MCF 10A (cell line): ENCODE measurements around the gene ACSS2. TPM values are rescaled to one million over a fixed set of nuclear protein-coding genes. Genes with fewer than 3 reads are reported as not detected.

ENCODE experiments used
- BruUV-seq: library from RNA; stranded (reverse); fragments of 400-500 nt; replicated peaks from 2 replicates; lab custom pipeline; 2021; lab: Mats Ljungman, UMichigan
- CTCF ChIA-PET: fragments of 300-600 bp; sonication (Branson Sonifier 250); formaldehyde crosslinking; extraction: SDS; loops from one replicate; lab custom pipeline; 2021; ENCODE audit warnings: antibody characterized with exemption, inconsistent platforms; lab: Yijun Ruan, JAX
- POLR2A ChIA-PET: fragments of 300-600, 350-650 bp; sonication (Branson Sonifier 250); formaldehyde crosslinking; extraction: SDS; loops from one replicate; lab custom pipeline; 2020; ENCODE audit warnings: antibody characterized with exemption, inconsistent platforms; lab: Yijun Ruan, JAX
- DNase-seq: peaks from one replicate; pipeline ENCODE4 v3.0.0-alpha.2; 2018; ENCODE audit not compliant: unreplicated experiment
- H3K27ac Mint-ChIP-seq: one replicate; pipeline ENCODE4 v1.8.0; 2022; ENCODE audit warnings: mild to moderate bottlenecking, low read depth, mixed read lengths; ENCODE audit not compliant: unreplicated experiment
- H3K27me3 Mint-ChIP-seq: one replicate; pipeline ENCODE4 v1.8.0; 2022; ENCODE audit warnings: mixed read lengths; ENCODE audit not compliant: insufficient read depth, unreplicated experiment
- H3K36me3 Mint-ChIP-seq: one replicate; pipeline ENCODE4 v1.8.0; 2022; ENCODE audit warnings: mild to moderate bottlenecking, moderate library complexity, mixed read lengths; ENCODE audit not compliant: insufficient read depth, unreplicated experiment
- H3K4me1 Mint-ChIP-seq: one replicate; pipeline ENCODE4 v1.8.0; 2022; ENCODE audit warnings: mixed read lengths; ENCODE audit not compliant: insufficient read depth, unreplicated experiment
- H3K4me3 Mint-ChIP-seq: one replicate; pipeline ENCODE4 v1.8.0; 2022; ENCODE audit warnings: mild to moderate bottlenecking, moderate library complexity, mixed read lengths; ENCODE audit not compliant: unreplicated experiment
- H3K9me3 Mint-ChIP-seq: one replicate; pipeline ENCODE4 v1.8.0; 2022; ENCODE audit warnings: mixed read lengths; ENCODE audit not compliant: unreplicated experiment
- CTCF ChIP-seq: fragments of 200-600 bp; IDR thresholded peaks from one replicate; pipeline ENCODE4 v1.8.0; 2022; ENCODE audit warnings: antibody characterized with exemption, mild to moderate bottlenecking; ENCODE audit not compliant: unreplicated experiment
- intact Hi-C: fragments of 100-400 bp; cut with micrococcal nuclease; formaldehyde crosslinking; loops from 2 replicates; pipeline ENCODE4 v1.14.1; 2022
- total RNA-seq: library from RNA; stranded (reverse); gene quantifications from 2 replicates; pipeline ENCODE4 v1.2.3, GENCODE V29; 2022

ACSS2 gene
- total RNA-seq, 1 experiment from 2014 or later: 42.0 TPM

GRCh38 chr20:34849778-34850177, 26.6 kb upstream of the ACSS2 start:
- H3K9me3 Mint-ChIP-seq: no peaks in the 10 kb centered on the region
- no TSS peak for BruUV-seq
- no peak for DNase-seq
- H3K27me3 Mint-ChIP-seq: peaks cover 18% of the 10 kb centered on the region
- H3K4me1 Mint-ChIP-seq: no peaks in the 10 kb centered on the region
- no peaks in the 10 kb centered on the region for H3K36me3 Mint-ChIP-seq
- intact Hi-C loops: no loop called here
- CTCF ChIA-PET: interaction anchor here (0.7 to 2.7 kb wide), 3 partner anchors 15 to 25 kb away, joined by 4 to 13 read pairs (median 7); partner anchors contain the start of gene GGT7
- no peak overlapping the region for H3K4me3 Mint-ChIP-seq
- POLR2A ChIA-PET: no interaction called here
- TF ChIP-seq CTCF: no peak
- no peak overlapping the region for H3K27ac Mint-ChIP-seq

GRCh38 chr20:34850969-34851368, 25.4 kb upstream of the ACSS2 start:
- Mint-ChIP-seq H3K27ac (no peak overlapping the region), H3K9me3 (no peaks in the 10 kb centered on the region), H3K4me1 (no peaks in the 10 kb centered on the region), H3K4me3 (no peak overlapping the region), H3K36me3 (no peaks in the 10 kb centered on the region), H3K27me3 (peaks cover 18% of the 10 kb centered on the region)
- intact Hi-C loops: no loop called here
- TF ChIP-seq CTCF: no peak
- POLR2A ChIA-PET: interaction anchor here (0.8 kb wide), 1 partner anchor 10 kb away, joined by 3 read pairs; no protein-coding TSS in a partner anchor
- no peak for DNase-seq
- CTCF ChIA-PET: interaction anchor here (2.1 to 2.7 kb wide), 2 partner anchors 16 to 24 kb away, joined by 7 to 13 read pairs; no protein-coding TSS in a partner anchor
- BruUV-seq: no TSS peak

- Mint-ChIP-seq H3K4me1 (no peaks in the 10 kb centered on the region), H3K4me3 (no peak overlapping the region), H3K9me3 (no peaks in the 10 kb centered on the region), H3K36me3 (no peaks in the 10 kb centered on the region), H3K27ac (no peak overlapping the region), H3K27me3 (peaks cover 6% of the 10 kb centered on the region)
- no peak for DNase-seq
- ChIA-PET CTCF (interaction anchor here (0.6 to 2.7 kb wide), 7 partner anchors 10 to 670 kb away, joined by 3 to 13 read pairs (median 3); no protein-coding TSS in a partner anchor), POLR2A (no interaction called here)
- no peak for TF ChIP-seq CTCF
- no TSS peak for BruUV-seq
- intact Hi-C loops: no loop called here
Observed at GRCh38 chr20:34852298-34852697, 24.1 kb upstream of the ACSS2 start.

- TF ChIP-seq CTCF: no peak
- H3K4me1 Mint-ChIP-seq: no peaks in the 10 kb centered on the region
- no peaks in the 10 kb centered on the region for H3K9me3 Mint-ChIP-seq
- H3K4me3 Mint-ChIP-seq: no peak overlapping the region
- BruUV-seq: no TSS peak
- no peak overlapping the region for H3K27ac Mint-ChIP-seq
- no peaks in the 10 kb centered on the region for H3K36me3 Mint-ChIP-seq
- no peaks in the 10 kb centered on the region for H3K27me3 Mint-ChIP-seq
- intact Hi-C loops: no loop called here
- no peak for DNase-seq
- ChIA-PET POLR2A (no interaction called here), CTCF (interaction anchor here (8.3 kb wide), 1 partner anchor 14 kb away, joined by 51 read pairs; the partner anchor contains the start of gene GGT7)
Observed at GRCh38 chr20:34859367-34859766, 17.0 kb upstream of the ACSS2 start.
